Activated CD4-positive, alpha-beta memory T cell treated with anti-CD3 and anti-CD28 coated beads, Interleukin-2, amount 10 ng/mL, durations not matched to agents 7 days and 5 days (primary cell): ENCODE data around the gene MXI1. TPM values are rescaled to one million over a fixed set of nuclear protein-coding genes. Genes with fewer than 3 reads are reported as not detected.
"Not testable (repeated sequence)": the region's sequence is repeated elsewhere in the genome, so short reads cannot be mapped to it uniquely, and the experiment has no call there.

ENCODE experiments used
- CTCF ChIA-PET: fragments of 350-600 bp; sonication (Branson Sonifier 250); formaldehyde crosslinking; loops from one replicate; lab custom pipeline; 2021; ENCODE audit warnings: antibody characterized with exemption, inconsistent platforms; lab: Charles Lee
- POLR2A ChIA-PET: fragments of 350-600 bp; sonication (Branson Sonifier 250); formaldehyde crosslinking; loops from one replicate; lab custom pipeline; 2021; ENCODE audit warnings: antibody characterized with exemption; lab: Charles Lee
- DNase-seq: peaks from one replicate; pipeline ENCODE4 v3.0.0-alpha.2; 2020
- H3K27ac Mint-ChIP-seq: one replicate; pipeline ENCODE4 v1.8.0; 2021; ENCODE audit warnings: mild to moderate bottlenecking, mixed read lengths
- H3K27me3 Mint-ChIP-seq: one replicate; pipeline ENCODE4 v1.8.0; 2021; ENCODE audit warnings: mixed read lengths
- H3K36me3 Mint-ChIP-seq: one replicate; pipeline ENCODE4 v1.8.0; 2021; ENCODE audit warnings: low read depth, mixed read lengths
- H3K4me1 Mint-ChIP-seq: one replicate; pipeline ENCODE4 v1.8.0; 2021; ENCODE audit warnings: mixed read lengths
- H3K4me3 Mint-ChIP-seq: one replicate; pipeline ENCODE4 v1.8.0; 2021; ENCODE audit warnings: mild to moderate bottlenecking, mixed read lengths
- H3K9me3 Mint-ChIP-seq: one replicate; pipeline ENCODE4 v1.8.0; 2021; ENCODE audit warnings: mixed read lengths
- total RNA-seq, 2 experiments: library from RNA; stranded (reverse); gene quantifications; one replicate each; pipeline ENCODE4 v1.2.3, GENCODE V29; 2021

Gene MXI1
- total RNA-seq, 2 experiments from 2014 or later: 74.2 to 75.4 TPM

- Mint-ChIP-seq H3K36me3 (peaks cover 10% of the 10 kb centered on the region), H3K9me3 (no peaks in the 10 kb centered on the region), H3K4me3 (no peak overlapping the region), H3K27me3 (peaks cover 51% of the 10 kb centered on the region), H3K4me1 (peaks cover 11% of the 10 kb centered on the region), H3K27ac (no peak overlapping the region)
- POLR2A ChIA-PET: no interaction called here
- CTCF ChIA-PET: interaction anchor here (1.0 to 1.5 kb wide), 3 partner anchors 9 to 49 kb away, joined by 3 to 4 read pairs (median 3); no protein-coding TSS in a partner anchor
- no peak for DNase-seq
Measured at GRCh38 chr10:110190170-110190569, 17.2 kb upstream of the MXI1 start.

- no peak overlapping the region for H3K4me3 Mint-ChIP-seq
- H3K4me1 Mint-ChIP-seq: peaks cover 11% of the 10 kb centered on the region
- H3K9me3 Mint-ChIP-seq: no peaks in the 10 kb centered on the region
- H3K27me3 Mint-ChIP-seq: peaks cover 54% of the 10 kb centered on the region
- no peak for DNase-seq
- POLR2A ChIA-PET: interaction anchor here (1.2 kb wide), 1 partner anchor 17 kb away, joined by 3 read pairs; no protein-coding TSS in a partner anchor
- H3K27ac Mint-ChIP-seq: no peak overlapping the region
- peaks cover 10% of the 10 kb centered on the region for H3K36me3 Mint-ChIP-seq
- CTCF ChIA-PET: no interaction called here
Measured at GRCh38 chr10:110192552-110192951, 14.9 kb upstream of the MXI1 start.

GRCh38 chr10:110200503-110200902 lies 6.9 kb upstream of the MXI1 start:
- ChIA-PET CTCF (interaction anchor here (1.1 kb wide), 1 partner anchor 79 kb away, joined by 4 read pairs; no protein-coding TSS in a partner anchor), POLR2A (interaction anchor here (1.8 kb wide), 1 partner anchor 9 kb away, joined by 10 read pairs; no protein-coding TSS in a partner anchor)
- Mint-ChIP-seq H3K4me3 (no peak overlapping the region), H3K4me1 (peaks cover 10% of the 10 kb centered on the region), H3K27me3 (peaks cover 44% of the 10 kb centered on the region), H3K9me3 (no peaks in the 10 kb centered on the region), H3K27ac (no peak overlapping the region), H3K36me3 (no peaks in the 10 kb centered on the region)
- no peak for DNase-seq

GRCh38 chr10:110201046-110201445 lies 6.4 kb upstream of the MXI1 start:
- H3K36me3 Mint-ChIP-seq, H3K4me1 Mint-ChIP-seq, H3K9me3 Mint-ChIP-seq, DNase-seq, H3K4me3 Mint-ChIP-seq, POLR2A ChIA-PET, H3K27ac Mint-ChIP-seq: not testable (repeated sequence)
- peaks cover 39% of the 10 kb centered on the region for H3K27me3 Mint-ChIP-seq
- CTCF ChIA-PET: interaction anchor here (1.1 kb wide), 1 partner anchor 78 kb away, joined by 4 read pairs; no protein-coding TSS in a partner anchor

GRCh38 chr10:110203500-110204455 lies 3.6 kb upstream of the MXI1 start:
- H3K27me3 Mint-ChIP-seq: peaks cover 29% of the 10 kb centered on the region
- CTCF ChIA-PET: interaction anchor here (1.0 to 2.2 kb wide), 3 partner anchors 10 to 76 kb away, joined by 3 to 8 read pairs (median 3); no protein-coding TSS in a partner anchor
- POLR2A ChIA-PET: no interaction called here
- DNase-seq: no peak
- H3K36me3 Mint-ChIP-seq: peaks cover 2% of the 10 kb centered on the region
- H3K4me1 Mint-ChIP-seq: peaks cover 22% of the 10 kb centered on the region
- H3K27ac Mint-ChIP-seq: no peak overlapping the region
- no peaks in the 10 kb centered on the region for H3K9me3 Mint-ChIP-seq
- H3K4me3 Mint-ChIP-seq: no peak overlapping the region

GRCh38 chr10:110205051-110205675 lies 2.2 kb upstream of the MXI1 start:
- Mint-ChIP-seq H3K27ac (no peak overlapping the region), H3K4me1 (peaks cover 16% of the 10 kb centered on the region), H3K36me3 (peaks cover 9% of the 10 kb centered on the region), H3K4me3 (no peak overlapping the region), H3K9me3 (no peaks in the 10 kb centered on the region), H3K27me3 (peaks cover 20% of the 10 kb centered on the region)
- CTCF ChIA-PET: interaction anchor here (0.7 to 10.9 kb wide), 8 partner anchors 11 to 358 kb away, joined by 3 to 179 read pairs (median 7); no protein-coding TSS in a partner anchor
- no peak for DNase-seq
- POLR2A ChIA-PET: interaction anchor here (0.8 to 10.0 kb wide), 2 partner anchors 10 to 17 kb away, joined by 4 to 222 read pairs; no protein-coding TSS in a partner anchor

GRCh38 chr10:110207805-110208613 lies 604 bp downstream of the MXI1 start:
- POLR2A ChIA-PET: interaction anchor here (0.6 to 10.0 kb wide), 24 partner anchors 8 to 360 kb away, joined by 3 to 222 read pairs (median 5); partner anchors contain the start of genes SMNDC1 and XPNPEP1
- H3K4me1 Mint-ChIP-seq: peaks cover 31% of the 10 kb centered on the region
- H3K27me3 Mint-ChIP-seq: peaks cover 18% of the 10 kb centered on the region
- peak overlapping the region; percentile 91 for H3K27ac Mint-ChIP-seq
- H3K36me3 Mint-ChIP-seq: peaks cover 13% of the 10 kb centered on the region
- peak; percentile 59 for DNase-seq
- H3K4me3 Mint-ChIP-seq: peak overlapping the region; percentile 97
- no peaks in the 10 kb centered on the region for H3K9me3 Mint-ChIP-seq
- CTCF ChIA-PET: interaction anchor here (0.6 to 10.9 kb wide), 23 partner anchors 9 to 467 kb away, joined by 3 to 179 read pairs (median 4); partner anchors contain the start of gene SMNDC1

- Mint-ChIP-seq H3K9me3 (no peaks in the 10 kb centered on the region), H3K4me1 (peaks cover 40% of the 10 kb centered on the region), H3K27ac (peak overlapping the region; percentile 91), H3K27me3 (peaks cover 18% of the 10 kb centered on the region), H3K36me3 (peaks cover 21% of the 10 kb centered on the region), H3K4me3 (peak overlapping the region; percentile 97)
- no peak for DNase-seq
- CTCF ChIA-PET: interaction anchor here (0.6 to 10.9 kb wide), 25 partner anchors 12 to 466 kb away, joined by 3 to 179 read pairs (median 5); partner anchors contain the start of gene SMNDC1
- POLR2A ChIA-PET: interaction anchor here (0.7 to 10.0 kb wide), 24 partner anchors 9 to 305 kb away, joined by 3 to 222 read pairs (median 5); partner anchors contain the start of genes SMNDC1 and XPNPEP1
Measured at GRCh38 chr10:110208614-110209453, 1.4 kb downstream of the MXI1 start.

GRCh38 chr10:110209454-110209925 lies 2.1 kb downstream of the MXI1 start:
- Mint-ChIP-seq H3K36me3 (peaks cover 24% of the 10 kb centered on the region), H3K27ac (peak overlapping the region; percentile 91), H3K4me1 (peaks cover 46% of the 10 kb centered on the region), H3K27me3 (peaks cover 13% of the 10 kb centered on the region), H3K9me3 (no peaks in the 10 kb centered on the region), H3K4me3 (peak overlapping the region; percentile 97)
- peak; percentile 79 for DNase-seq
- POLR2A ChIA-PET: interaction anchor here (1.1 to 10.0 kb wide), 19 partner anchors 10 to 200 kb away, joined by 3 to 222 read pairs (median 9); partner anchors contain the start of gene SMNDC1
- CTCF ChIA-PET: interaction anchor here (0.6 to 10.9 kb wide), 16 partner anchors 12 to 140 kb away, joined by 3 to 179 read pairs (median 6); partner anchors contain the start of gene SMNDC1

- H3K4me3 Mint-ChIP-seq: peak overlapping the region; percentile 97
- H3K36me3 Mint-ChIP-seq: peaks cover 24% of the 10 kb centered on the region
- peaks cover 9% of the 10 kb centered on the region for H3K27me3 Mint-ChIP-seq
- peak overlapping the region; percentile 95 for H3K27ac Mint-ChIP-seq
- peak; percentile 69 for DNase-seq
- ChIA-PET POLR2A (interaction anchor here (0.6 to 10.0 kb wide), 22 partner anchors 11 to 294 kb away, joined by 3 to 222 read pairs (median 9); partner anchors contain the start of genes SMNDC1 and XPNPEP1), CTCF (interaction anchor here (1.2 to 10.9 kb wide), 12 partner anchors 11 to 140 kb away, joined by 3 to 179 read pairs (median 6); partner anchors contain the start of gene SMNDC1)
- peaks cover 50% of the 10 kb centered on the region for H3K4me1 Mint-ChIP-seq
- no peaks in the 10 kb centered on the region for H3K9me3 Mint-ChIP-seq
Measured at GRCh38 chr10:110209926-110210673, 2.7 kb downstream of the MXI1 start.
